ENCODE results near the gene NAV2.

DNA sequence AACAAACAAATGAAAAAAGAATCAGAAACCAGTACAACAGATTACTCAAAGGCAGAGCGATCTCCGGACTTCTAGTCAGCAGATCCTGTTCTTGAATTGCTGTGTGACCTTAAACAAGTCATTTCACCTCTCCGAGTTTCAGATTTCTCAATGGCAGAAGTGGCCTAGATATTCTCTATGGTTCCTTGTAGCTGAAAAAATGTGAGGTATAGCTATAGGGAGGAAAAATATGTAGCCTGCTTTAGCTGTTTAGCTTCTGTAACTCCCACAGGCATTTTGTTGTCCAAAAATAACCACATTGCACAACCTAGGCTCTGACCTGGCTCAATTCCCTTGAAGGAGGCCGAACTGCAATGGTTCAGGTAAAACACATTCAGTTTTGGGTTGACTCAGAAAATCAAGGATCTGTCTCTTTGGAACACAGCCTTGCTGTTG is 347.0 kb downstream of the NAV2 start:
- no peak for TF ChIP-seq CTCF (IDR thresholded peaks at IDR 0.05; ENCODE audit: borderline replicate concordance, extremely low read depth, low read length, poor library complexity, severe bottlenecking)
- no peak for TF ChIP-seq EZH2 (IDR thresholded peaks at IDR 0.05; ENCODE audit: borderline replicate concordance, low read depth, low read length, severe bottlenecking)

All from DND-41 (cell line).